Measurements from ENCODE around the gene KCTD3.
A peak's percentile ranks its signal among the peaks of the same experiment; 100 is the strongest.

Gene KCTD3

GRCh38 chr1:215603319-215603718, 36.2 kb downstream of the KCTD3 start:
- TF ChIP-seq CTCF (IDR thresholded peaks at IDR 0.05) = no peak
- no peak for DNase-seq (ENCODE audit: low spot score)
- no peak overlapping the region for H3K4me3 ChIP-seq
- H3K27ac ChIP-seq = no peak overlapping the region

GRCh38 chr1:215605011-215605621, 38.0 kb downstream of the KCTD3 start:
- TF ChIP-seq CTCF (IDR thresholded peaks at IDR 0.05) = no peak

GRCh38 chr1:215606036-215606435, 38.9 kb downstream of the KCTD3 start:
- H3K4me3 ChIP-seq = no peak overlapping the region
- no peak for DNase-seq (ENCODE audit: low spot score)
- no peak overlapping the region for H3K27ac ChIP-seq
- no peak for TF ChIP-seq CTCF (IDR thresholded peaks at IDR 0.05)

More at GRCh38 chr1:215605011-215605621, 38.0 kb downstream of the KCTD3 start:
- no peak overlapping the region for H3K4me3 ChIP-seq
- no peak for DNase-seq (ENCODE audit: low spot score)
- no peak overlapping the region for H3K27ac ChIP-seq

GRCh38 chr1:215606564-215607168, 39.6 kb downstream of the KCTD3 start:
- DNase-seq (ENCODE audit: low spot score) = no peak
- Histone ChIP-seq H3K4me3 (no peak overlapping the region), H3K27ac (no peak overlapping the region)
- TF ChIP-seq CTCF (IDR thresholded peaks at IDR 0.05) = peak; percentile 16

- DNase-seq (ENCODE audit: low spot score) = no peak
- no peak for TF ChIP-seq CTCF (IDR thresholded peaks at IDR 0.05)
- H3K4me3 ChIP-seq = no peak overlapping the region
- no peak overlapping the region for H3K27ac ChIP-seq
Observed at GRCh38 chr1:215607412-215607811, 40.3 kb downstream of the KCTD3 start.

- no peak for TF ChIP-seq CTCF (IDR thresholded peaks at IDR 0.05)
- no peak overlapping the region for H3K27ac ChIP-seq
- DNase-seq (ENCODE audit: low spot score) = no peak
- no peak overlapping the region for H3K4me3 ChIP-seq
Observed at GRCh38 chr1:215608646-215609045, 41.5 kb downstream of the KCTD3 start.

- Histone ChIP-seq H3K4me3 (no peak overlapping the region), H3K27ac (no peak overlapping the region)
- DNase-seq (ENCODE audit: low spot score) = no peak
- TF ChIP-seq CTCF (IDR thresholded peaks at IDR 0.05) = no peak
Observed at GRCh38 chr1:215612391-215612790, 45.3 kb downstream of the KCTD3 start.

Measured in coronary artery (tissue), 2 donors.